22Rv1 (cell line): ENCODE measurements around the gene ATXN7L1.
"Not testable (repeated sequence)": the region's sequence is repeated elsewhere in the genome, so short reads cannot be mapped to it uniquely, and the experiment has no call there.

Experiments used
- H3K27ac ChIP-seq: fragments of 450-650 bp; 2 replicates; pipeline ENCODE4 v1.5.1; 2017
- CTCF ChIP-seq: fragments of 450-650 bp; IDR thresholded peaks from 2 replicates; pipeline ENCODE4 v1.5.1; 2017; ENCODE audit warnings: mild to moderate bottlenecking
- ZFX ChIP-seq: fragments of 450-650 bp; IDR thresholded peaks from 2 replicates; pipeline ENCODE4 v1.6.1; 2017; ENCODE audit warnings: antibody characterized with exemption, borderline replicate concordance

ATXN7L1 gene

GRCh38 chr7:105890290-105890997 is 14.0 kb upstream of the ATXN7L1 start:
- no peak overlapping the region for H3K27ac ChIP-seq
- TF ChIP-seq ZFX (no peak), CTCF (no peak)

GRCh38 chr7:105887569-105888189 is 11.3 kb upstream of the ATXN7L1 start:
- no peak for TF ChIP-seq CTCF
- no peak for TF ChIP-seq ZFX
- no peak overlapping the region for H3K27ac ChIP-seq

GRCh38 chr7:105886776-105887175 is 10.4 kb upstream of the ATXN7L1 start:
- TF ChIP-seq CTCF (no peak), ZFX (no peak)
- no peak overlapping the region for H3K27ac ChIP-seq

- H3K27ac ChIP-seq, result no peak overlapping the region
- TF ChIP-seq CTCF, result no peak
Measured at GRCh38 chr7:105885387-105886111, 9.2 kb upstream of the ATXN7L1 start.

- H3K27ac ChIP-seq, result not testable (repeated sequence)
Measured at GRCh38 chr7:105883179-105883578, 6.8 kb upstream of the ATXN7L1 start.

- TF ChIP-seq CTCF (no peak), ZFX (no peak)
- H3K27ac ChIP-seq, result no peak overlapping the region
Measured at GRCh38 chr7:105881439-105881838, 5.0 kb upstream of the ATXN7L1 start.

GRCh38 chr7:105880571-105881330 is 4.4 kb upstream of the ATXN7L1 start:
- no peak overlapping the region for H3K27ac ChIP-seq
- TF ChIP-seq CTCF (no peak), ZFX (no peak)
